HG02973 (cell line): Measurements from ENCODE around the gene RBP3.

Source experiments
- ATAC-seq: cut with Tn5 transposase; IDR thresholded peaks from one replicate; pipeline ENCODE4 v1.9.1; 2021; ENCODE audit warnings: moderate library complexity; ENCODE audit not compliant: unreplicated experiment

Gene RBP3

GRCh38 chr10:47348138-47348651 is at the start of gene RBP3:
TSS of gene RBP3 (plus strand) at chr10:47348363. CDS start at chr10:47348485, 122 bp downstream.
- ATAC-seq, result no peak

GRCh38 chr10:47298715-47299114 is 49.4 kb upstream of the RBP3 start:
- no peak for ATAC-seq

- ATAC-seq, result no peak
Measured at GRCh38 chr10:47299611-47300428, 48.3 kb upstream of the RBP3 start, which contains the start of gene GDF10. TSS of gene GDF10 (plus strand) at chr10:47300197. CDS start at chr10:47300652, 455 bp downstream.

- ATAC-seq, result no peak
Measured at GRCh38 chr10:47300429-47300931, 47.7 kb upstream of the RBP3 start.

GRCh38 chr10:47301833-47302232 is 46.3 kb upstream of the RBP3 start:
- no peak for ATAC-seq

- ATAC-seq, result no peak
Measured at GRCh38 chr10:47303105-47303504, 45.1 kb upstream of the RBP3 start.

- no peak for ATAC-seq
Measured at GRCh38 chr10:47303866-47304265, 44.3 kb upstream of the RBP3 start.

GRCh38 chr10:47305566-47305965 is 42.6 kb upstream of the RBP3 start:
- ATAC-seq, result no peak

GRCh38 chr10:47306387-47307210 is 41.6 kb upstream of the RBP3 start:
- no peak for ATAC-seq

- no peak for ATAC-seq
Measured at GRCh38 chr10:47307381-47307780, 40.8 kb upstream of the RBP3 start.

- no peak for ATAC-seq
Measured at GRCh38 chr10:47308775-47309174, 39.4 kb upstream of the RBP3 start.

GRCh38 chr10:47309408-47310089 is 38.6 kb upstream of the RBP3 start:
- no peak for ATAC-seq

- ATAC-seq, result no peak
Measured at GRCh38 chr10:47310090-47310505, 38.1 kb upstream of the RBP3 start.

GRCh38 chr10:47311193-47311931 is 36.8 kb upstream of the RBP3 start:
- ATAC-seq, result no peak

- ATAC-seq, result no peak
Measured at GRCh38 chr10:47311932-47312662, 36.1 kb upstream of the RBP3 start.

- no peak for ATAC-seq
Measured at GRCh38 chr10:47312663-47312995, 35.5 kb upstream of the RBP3 start.

GRCh38 chr10:47314416-47314970 is 33.7 kb upstream of the RBP3 start:
- no peak for ATAC-seq

- ATAC-seq, result no peak
Measured at GRCh38 chr10:47315421-47315820, 32.7 kb upstream of the RBP3 start.

- no peak for ATAC-seq
Measured at GRCh38 chr10:47316131-47316530, 32.0 kb upstream of the RBP3 start.
